ENCODE results near the gene PTCH2. TPM values are rescaled to one million over a fixed set of nuclear protein-coding genes. Genes with fewer than 3 reads are reported as not detected.

Gene PTCH2
- total and polyA plus RNA-seq, 2 donors (not counting 1 experiment from before 2014, with no cell fraction given): 1.3 to 1.7 TPM

DNA sequence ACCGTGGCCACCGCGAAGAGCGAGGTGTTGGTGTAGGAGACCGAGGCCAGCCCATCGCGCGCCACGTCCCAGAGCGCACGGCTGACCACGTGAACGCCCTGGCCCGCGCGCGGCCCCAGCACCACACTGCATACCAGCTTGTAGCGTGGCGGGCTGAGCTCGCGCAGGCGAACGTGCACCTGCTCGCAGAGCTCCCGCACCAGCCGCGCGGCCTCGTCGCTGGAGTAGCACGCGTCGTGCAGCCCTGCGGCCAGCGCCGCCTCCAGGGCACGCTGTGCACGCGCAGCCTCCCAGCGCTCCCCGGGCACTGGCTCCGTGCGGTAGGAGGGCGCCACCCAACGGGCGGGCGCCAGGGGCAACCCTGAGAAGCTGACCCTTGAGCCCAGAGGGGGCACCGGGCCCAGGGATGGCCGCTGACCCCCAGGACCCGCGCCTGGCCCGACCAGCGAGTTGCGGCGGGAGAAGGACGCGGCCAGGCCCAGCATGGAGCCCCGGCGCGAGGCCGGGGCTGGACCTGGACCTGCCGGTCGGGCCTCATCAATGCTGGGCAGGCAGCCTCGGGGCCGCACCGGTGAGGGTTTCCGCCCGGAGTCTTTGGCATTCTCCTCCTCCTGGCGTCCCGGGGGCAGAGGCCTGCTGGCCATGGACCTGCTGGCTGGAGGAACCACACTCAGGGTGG lies 36.9 kb downstream of the PTCH2 start:
- DNase-seq (no peak), ATAC-seq (ENCODE audit: low read depth) (no peak)
- peaks cover 65% of the 10 kb centered on the region for H3K4me1 Mint-ChIP-seq
- Histone ChIP-seq H3K9me3 (ENCODE audit: control extremely low read depth in 1 of 3, control insufficient read depth in 2 of 3, insufficient read depth in 1 of 3, low read length in 2 of 3) (peaks cover 0 to 3% (median 0%) of the 10 kb centered on the region in 3 donors), H4K20me1 (ENCODE audit: control insufficient read depth, insufficient read depth, low read length, poor library complexity, severe bottlenecking) (no peaks in the 10 kb centered on the region), H3K36me3 (replicated peaks in 1 of 2; ENCODE audit: control extremely low read depth in 1 of 2, control insufficient read depth in 1 of 2, extremely low read depth in 1 of 2, insufficient read depth in 2 of 2, low read length in 1 of 2) (peaks cover 0 to 21% of the 10 kb centered on the region in 2 experiments), H3K4me3 (ENCODE audit: control extremely low read depth in 1 of 5, extremely low read depth in 1 of 5, insufficient read depth in 1 of 5, low read depth in 2 of 5, low read length in 4 of 5) (no peak overlapping the region), H3K27me3 (replicated peaks in 1 of 4; ENCODE audit: control extremely low read depth in 1 of 4, control insufficient read depth in 3 of 4, insufficient read depth in 4 of 4, low read length in 3 of 4) (no peaks in the 10 kb centered on the region), H3K79me2 (ENCODE audit: control insufficient read depth, insufficient read depth, low read length) (peaks cover 5% of the 10 kb centered on the region), H3K4me1 (ENCODE audit: control insufficient read depth in 2 of 2, insufficient read depth in 2 of 2, low read length in 2 of 2) (peaks cover 51 to 67% of the 10 kb centered on the region in 2 donors), H3K27ac (ENCODE audit: low read length in 2 of 2) (peak overlapping the region; percentile 91 to 95), H2AFZ (ENCODE audit: insufficient read depth, low read depth, low read length, poor library complexity, severe bottlenecking) (no peak overlapping the region), H3K4me2 (replicated peaks; ENCODE audit: low read depth, low read length, poor library complexity, severe bottlenecking) (no peak overlapping the region), H3K9ac (ENCODE audit: low read length) (no peak overlapping the region)
- no peaks in the 10 kb centered on the region for H3K27me3 Mint-ChIP-seq
- intact Hi-C loops (cut with micrococcal nuclease): no loop called here
- POLR2A ChIA-PET: interaction anchor here (4.3 kb wide), 1 partner anchor 13 kb away, joined by 59 read pairs; no protein-coding TSS in a partner anchor
- TF ChIP-seq, protein P1, sequence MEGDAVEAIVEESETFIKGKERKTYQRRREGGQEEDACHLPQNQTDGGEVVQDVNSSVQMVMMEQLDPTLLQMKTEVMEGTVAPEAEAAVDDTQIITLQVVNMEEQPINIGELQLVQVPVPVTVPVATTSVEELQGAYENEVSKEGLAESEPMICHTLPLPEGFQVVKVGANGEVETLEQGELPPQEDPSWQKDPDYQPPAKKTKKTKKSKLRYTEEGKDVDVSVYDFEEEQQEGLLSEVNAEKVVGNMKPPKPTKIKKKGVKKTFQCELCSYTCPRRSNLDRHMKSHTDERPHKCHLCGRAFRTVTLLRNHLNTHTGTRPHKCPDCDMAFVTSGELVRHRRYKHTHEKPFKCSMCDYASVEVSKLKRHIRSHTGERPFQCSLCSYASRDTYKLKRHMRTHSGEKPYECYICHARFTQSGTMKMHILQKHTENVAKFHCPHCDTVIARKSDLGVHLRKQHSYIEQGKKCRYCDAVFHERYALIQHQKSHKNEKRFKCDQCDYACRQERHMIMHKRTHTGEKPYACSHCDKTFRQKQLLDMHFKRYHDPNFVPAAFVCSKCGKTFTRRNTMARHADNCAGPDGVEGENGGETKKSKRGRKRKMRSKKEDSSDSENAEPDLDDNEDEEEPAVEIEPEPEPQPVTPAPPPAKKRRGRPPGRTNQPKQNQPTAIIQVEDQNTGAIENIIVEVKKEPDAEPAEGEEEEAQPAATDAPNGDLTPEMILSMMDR (IDR thresholded peaks at IDR 0.05): no peak
- TF ChIP-seq EZH2 (IDR thresholded peaks at IDR 0.05; ENCODE audit: borderline replicate concordance, insufficient read depth, low read depth, low read length, poor library complexity, severe bottlenecking): no peak
- WGBS (ENCODE audit: insufficient coverage): 99% methylated on average over 67 of the region's 70 CpGs
- H3K27ac Mint-ChIP-seq: peak overlapping the region; percentile 99
- H3K9me3 Mint-ChIP-seq (ENCODE audit: insufficient read depth): no peaks in the 10 kb centered on the region
- CTCF ChIA-PET: interaction anchor here (1.1 to 1.7 kb wide), 2 partner anchors 13 to 77 kb away, joined by 3 to 7 read pairs; no protein-coding TSS in a partner anchor
- no peak overlapping the region for H3K4me3 Mint-ChIP-seq
